ENCODE measurements around the gene HDGFL2. TPM values are rescaled to one million over a fixed set of nuclear protein-coding genes. Genes with fewer than 3 reads are reported as not detected.

The HDGFL2 gene
- total and polyA plus RNA-seq, 10 of the 15 experiments (the other 5 are each of a cell fraction or from before 2014, with no cell fraction given) = 0.16 to 56.9 (median 25.3) TPM

- ChIA-PET SMC1A (ENCODE audit: uncharacterized antibody, unreplicated experiment) (no interaction called here), POLR2A (no interaction called here), CTCF (no interaction called here), RAD21 (ENCODE audit: unreplicated experiment) (no interaction called here)
- Histone ChIP-seq H4K20me1 (ENCODE audit: control insufficient read depth, insufficient read depth) (no peaks in the 10 kb centered on the region), H3K4me2 (ENCODE audit: control insufficient read depth, insufficient read depth) (no peak overlapping the region), H3K79me2 (ENCODE audit: control insufficient read depth, insufficient read depth, low read length) (no peaks in the 10 kb centered on the region), H2AFZ (ENCODE audit: control insufficient read depth, low read depth, low read length) (no peak overlapping the region), H3K4me1 (ENCODE audit: control insufficient read depth, insufficient read depth, low read length) (no peaks in the 10 kb centered on the region), H3K4me3 (no peak overlapping the region), H3K36me3 (ENCODE audit: control insufficient read depth in 2 of 2, insufficient read depth in 2 of 2, low read length in 1 of 2) (peaks cover under 1 to 8% of the 10 kb centered on the region in 2 experiments; a peak in 3 of 4 replicates), H3K9ac (ENCODE audit: control insufficient read depth, insufficient read depth, low read length) (no peak overlapping the region), H3K27me3 (replicated peaks in 1 of 2; ENCODE audit: control insufficient read depth in 2 of 2, insufficient read depth in 2 of 2, low read length in 1 of 2) (no peaks in the 10 kb centered on the region), H3K9me3 (replicated peaks; ENCODE audit: control insufficient read depth, insufficient read depth, low read length) (no peaks in the 10 kb centered on the region), H3K27ac (ENCODE audit: control insufficient read depth, insufficient read depth) (no peak overlapping the region)
- ATAC-seq (no peak), FAIRE-seq (no peak), DNase-seq (ENCODE audit: low read depth, low spot score) (no peak)
- intact Hi-C loops (cut with micrococcal nuclease; ENCODE audit: unreplicated experiment) = no loop called here
- TF ChIP-seq FOXM1 (IDR thresholded peaks at IDR 0.05; ENCODE audit: low read depth, low read length) (no peak), ZNF687 (IDR thresholded peaks at IDR 0.05) (no peak), NFYA (IDR thresholded peaks at IDR 0.05; ENCODE audit: borderline replicate concordance, low read depth, low read length) (no peak), ZNF592 (IDR thresholded peaks at IDR 0.05) (no peak), IKZF1 (conservative IDR thresholded peaks at IDR 0.05) (no peak), EZH2 (IDR thresholded peaks at IDR 0.05; ENCODE audit: borderline replicate concordance, control insufficient read depth, low read depth, low read length) (no peak), CREM (IDR thresholded peaks at IDR 0.05; ENCODE audit: low read depth) (no peak), CHD1 (IDR thresholded peaks at IDR 0.05; ENCODE audit: low read depth, low read length) (no peak), BCL11A (IDR thresholded peaks at IDR 0.05; ENCODE audit: low read depth, low read length) (no peak), NRF1 (conservative IDR thresholded peaks at IDR 0.05; ENCODE audit: low read depth, low read length) (no peak), TARDBP (IDR thresholded peaks at IDR 0.05; ENCODE audit: borderline replicate concordance) (no peak), HCFC1 (IDR thresholded peaks at IDR 0.05; ENCODE audit: low read length) (no peak), MAX (IDR thresholded peaks at IDR 0.05; ENCODE audit: low read depth, low read length) (no peak), BMI1 (IDR thresholded peaks at IDR 0.05; ENCODE audit: borderline replicate concordance) (no peak), SKIL (IDR thresholded peaks at IDR 0.05; ENCODE audit: low read depth, poor library complexity, severe bottlenecking) (no peak)
- no TSS peak for BruUV-seq (replicated peaks)
- in situ Hi-C loops (cut with MboI) = no loop called here
- 91% methylated on average over 25 of the region's 25 CpGs for WGBS (ENCODE audit: insufficient coverage, insufficient replicate concordance, low lambda C conversion rate, missing lambda C conversion rate)
Observed at GRCh38 chr19:4497770-4498389, 25.8 kb downstream of the HDGFL2 start.

Measured in GM12878 (cell line).